GM12864 (cell line): ENCODE measurements around the gene CEND1.

Experiments
- DNase-seq: peaks from one replicate; pipeline ENCODE4 v3.0.0-alpha.2; 2011; ENCODE audit warnings: low read depth
- H3K4me3 ChIP-seq: 2 replicates; pipeline ENCODE4 v1.5.1; 2011; ENCODE audit warnings: mild to moderate bottlenecking, low read depth, low read length, control low read depth
- CTCF ChIP-seq: IDR thresholded peaks from 2 replicates; pipeline ENCODE4 v1.5.1; 2011; ENCODE audit warnings: low read depth, mild to moderate bottlenecking, moderate library complexity, low read length, control low read depth, inconsistent platforms; ENCODE audit errors: missing control alignments

The CEND1 gene

GRCh38 chr11:818396-819128 is 28.7 kb upstream of the CEND1 start, which contains the start of gene PNPLA2:
TSS of gene PNPLA2 (plus strand) at chr11:818914. CDS start at chr11:819719, 805 bp downstream.
- no peak for DNase-seq
- peak within 1 kb of the TSS; percentile 86 for H3K4me3 ChIP-seq
- TF ChIP-seq CTCF, result no peak

GRCh38 chr11:816433-816779 is 26.5 kb upstream of the CEND1 start:
- DNase-seq, result no peak
- TF ChIP-seq CTCF, result no peak
- H3K4me3 ChIP-seq, result no peak overlapping the region

- DNase-seq, result no peak
- no peak for TF ChIP-seq CTCF
- no peak overlapping the region for H3K4me3 ChIP-seq
Measured at GRCh38 chr11:815675-816432, 26.0 kb upstream of the CEND1 start.

- no peak overlapping the region for H3K4me3 ChIP-seq
- DNase-seq, result no peak
- no peak for TF ChIP-seq CTCF
Measured at GRCh38 chr11:813456-814096, 23.7 kb upstream of the CEND1 start.

- H3K4me3 ChIP-seq, result no peak overlapping the region
- TF ChIP-seq CTCF, result no peak
- no peak for DNase-seq
Measured at GRCh38 chr11:813072-813455, 23.2 kb upstream of the CEND1 start.

- no peak for TF ChIP-seq CTCF
- DNase-seq, result no peak
- H3K4me3 ChIP-seq, result no peak overlapping the region
Measured at GRCh38 chr11:812390-812789, 22.5 kb upstream of the CEND1 start.
